Dermis microvascular lymphatic vessel endothelial cell (primary cell): ENCODE results near the gene ZMYM1. TPM values are rescaled to one million over a fixed set of nuclear protein-coding genes. Genes with fewer than 3 reads are reported as not detected.
A peak's percentile ranks its signal among the peaks of the same experiment; 100 is the strongest.
"Not testable (repeated sequence)": the region's sequence is repeated elsewhere in the genome, so short reads cannot be mapped to it uniquely, and the experiment has no call there.

Experiments
- DNase-seq, 2 donors: peaks; one replicate each; pipeline versions ENCODE4 v3.0.0 to v3.0.0-alpha.2; 2010; ENCODE audit warnings: low read depth in 2 of 2
- total RNA-seq: library from RNA; depleted of rRNA; stranded (reverse); fragments of >200 nt; gene quantifications from 2 replicates; pipeline ENCODE4 v1.2.1, GENCODE V29; 2014

ZMYM1 gene
- total RNA-seq, 1 donor from 2014 or later, result 16.6 TPM

- DNase-seq, result no peak
Measured at GRCh38 chr1:35073265-35073811, 5.8 kb upstream of the ZMYM1 start.

GRCh38 chr1:35076426-35076825, 2.8 kb upstream of the ZMYM1 start:
- not testable (repeated sequence) for DNase-seq

GRCh38 chr1:35080171-35080854, 1.1 kb downstream of the ZMYM1 start:
- DNase-seq, result no peak

- DNase-seq, result peak in 1 of 2 donors; percentile 21
Measured at GRCh38 chr1:35085421-35085820, 6.2 kb downstream of the ZMYM1 start.

GRCh38 chr1:35097224-35097623, 18.0 kb downstream of the ZMYM1 start:
- DNase-seq, result peak in 1 of 2 donors; percentile 13

- peak in 1 of 2 donors; percentile 11 for DNase-seq
Measured at GRCh38 chr1:35111106-35111505, 31.9 kb downstream of the ZMYM1 start.

GRCh38 chr1:35112668-35113067, 33.5 kb downstream of the ZMYM1 start:
- DNase-seq, result peak in 1 of 2 donors; percentile 19

- DNase-seq, result peak in 1 of 2 donors; percentile 56
Measured at GRCh38 chr1:35115459-35116383, 36.5 kb downstream of the ZMYM1 start.

GRCh38 chr1:35120458-35121133, 41.4 kb downstream of the ZMYM1 start:
- DNase-seq, result peak in 1 of 2 donors; percentile 18

- DNase-seq, result peak in 1 of 2 donors; percentile 66
Measured at GRCh38 chr1:35122311-35122710, 43.1 kb downstream of the ZMYM1 start.

- DNase-seq, result no peak
Measured at GRCh38 chr1:35126546-35126945, 47.4 kb downstream of the ZMYM1 start.

GRCh38 chr1:35129080-35129479, 49.9 kb downstream of the ZMYM1 start:
- no peak for DNase-seq

GRCh38 chr1:35136780-35137179, 57.6 kb downstream of the ZMYM1 start:
- no peak for DNase-seq

GRCh38 chr1:35137590-35137989, 58.4 kb downstream of the ZMYM1 start:
- not testable (repeated sequence) for DNase-seq

- not testable (repeated sequence) for DNase-seq
Measured at GRCh38 chr1:35142294-35142693, 63.1 kb downstream of the ZMYM1 start.

- not testable (repeated sequence) for DNase-seq
Measured at GRCh38 chr1:35142728-35143127, 63.5 kb downstream of the ZMYM1 start.

GRCh38 chr1:35143737-35144508, 64.7 kb downstream of the ZMYM1 start:
- DNase-seq, result no peak

GRCh38 chr1:35145892-35146549, 66.8 kb downstream of the ZMYM1 start:
- DNase-seq, result not testable (repeated sequence)

GRCh38 chr1:35151220-35151619, 72.0 kb downstream of the ZMYM1 start:
- no peak for DNase-seq

GRCh38 chr1:35164893-35165292, 85.7 kb downstream of the ZMYM1 start:
- DNase-seq, result no peak
